ENCODE measurements around the gene KLHDC3.

DNA sequence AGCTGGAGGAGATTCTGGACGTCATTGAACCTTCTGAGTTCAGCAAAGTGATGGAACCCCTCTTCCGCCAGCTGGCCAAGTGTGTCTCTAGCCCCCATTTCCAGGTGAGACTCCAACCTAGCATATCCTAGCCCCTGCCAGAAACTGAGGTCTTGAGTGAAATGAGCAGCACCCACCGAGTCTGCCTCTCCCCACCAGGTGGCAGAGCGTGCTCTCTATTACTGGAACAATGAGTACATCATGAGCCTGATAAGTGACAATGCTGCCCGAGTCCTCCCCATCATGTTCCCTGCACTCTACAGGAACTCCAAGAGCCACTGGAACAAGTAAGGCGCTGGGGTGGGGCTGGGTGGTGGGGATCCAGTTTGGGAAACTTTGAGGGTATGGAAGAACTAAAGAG, 4.9 kb upstream of the KLHDC3 start:
- TF ChIP-seq, protein P1, sequence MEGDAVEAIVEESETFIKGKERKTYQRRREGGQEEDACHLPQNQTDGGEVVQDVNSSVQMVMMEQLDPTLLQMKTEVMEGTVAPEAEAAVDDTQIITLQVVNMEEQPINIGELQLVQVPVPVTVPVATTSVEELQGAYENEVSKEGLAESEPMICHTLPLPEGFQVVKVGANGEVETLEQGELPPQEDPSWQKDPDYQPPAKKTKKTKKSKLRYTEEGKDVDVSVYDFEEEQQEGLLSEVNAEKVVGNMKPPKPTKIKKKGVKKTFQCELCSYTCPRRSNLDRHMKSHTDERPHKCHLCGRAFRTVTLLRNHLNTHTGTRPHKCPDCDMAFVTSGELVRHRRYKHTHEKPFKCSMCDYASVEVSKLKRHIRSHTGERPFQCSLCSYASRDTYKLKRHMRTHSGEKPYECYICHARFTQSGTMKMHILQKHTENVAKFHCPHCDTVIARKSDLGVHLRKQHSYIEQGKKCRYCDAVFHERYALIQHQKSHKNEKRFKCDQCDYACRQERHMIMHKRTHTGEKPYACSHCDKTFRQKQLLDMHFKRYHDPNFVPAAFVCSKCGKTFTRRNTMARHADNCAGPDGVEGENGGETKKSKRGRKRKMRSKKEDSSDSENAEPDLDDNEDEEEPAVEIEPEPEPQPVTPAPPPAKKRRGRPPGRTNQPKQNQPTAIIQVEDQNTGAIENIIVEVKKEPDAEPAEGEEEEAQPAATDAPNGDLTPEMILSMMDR (IDR thresholded peaks at IDR 0.05; ENCODE audit: low read length), result peak; percentile 71
- no peak for TF ChIP-seq EZH2 (IDR thresholded peaks at IDR 0.05; ENCODE audit: borderline replicate concordance, low read length)
